Stomach (tissue), 9 donors: ENCODE measurements around the gene CPED1. TPM values are rescaled to one million over a fixed set of nuclear protein-coding genes. Genes with fewer than 3 reads are reported as not detected.

Experiments
- DNase-seq, 2 donors: peaks; one replicate each; pipeline versions ENCODE4 v3.0.0 to v3.0.0-alpha.2; 2013 to 2019
- H3K27ac ChIP-seq, 5 donors: fragments of 200-600 bp in 4 of 5; sonication (generic) in 4 of 5; one replicate each; pipeline ENCODE4 v1.5.1; 2013 to 2019; ENCODE audit warnings: mild to moderate bottlenecking in 1 of 5, moderate library complexity in 1 of 5
- H3K27me3 ChIP-seq, 3 donors: fragments of 200-600 bp; sonication (generic); one replicate each; pipeline ENCODE4 v1.5.1; 2017 to 2019; ENCODE audit warnings: mixed run types in 1 of 3
- H3K36me3 ChIP-seq, 4 donors: fragments of 200-600 bp; sonication (generic); 1 replicate in 3 of 4; 2 replicates in 1 of 4; pipeline ENCODE4 v1.5.1; 2016 to 2019
- H3K4me1 ChIP-seq, 4 donors: fragments of 200-600 bp; sonication (generic); one replicate each; pipeline ENCODE4 v1.5.1; 2016 to 2019
- H3K4me3 ChIP-seq, 4 donors: fragments of 200-600 bp; sonication (generic) in 3 of 4; one replicate each; pipeline ENCODE4 v1.5.1; 2016 to 2019; ENCODE audit warnings: mild to moderate bottlenecking in 1 of 4
- H3K9me3 ChIP-seq, 4 donors: fragments of 200-600 bp; sonication (generic); one replicate each; pipeline ENCODE4 v1.5.1; 2016 to 2019
- EP300 ChIP-seq: sonication (generic); formaldehyde crosslinking; IDR thresholded peaks from one replicate; pipeline ENCODE4 v1.6.1; 2017; ENCODE audit warnings: antibody characterized with exemption
- POLR2A ChIP-seq, 4 donors: fragments of 450-650 bp; IDR thresholded peaks; one replicate each; pipeline ENCODE4 v1.6.1; 2016; ENCODE audit warnings: antibody characterized with exemption in 4 of 4, control low read depth in 2 of 4, mild to moderate bottlenecking in 1 of 4, moderate library complexity in 1 of 4
- POLR2AphosphoS5 ChIP-seq, 3 donors: sonication (generic); formaldehyde crosslinking; IDR thresholded peaks; one replicate each; pipeline ENCODE4 v1.6.1; 2016; ENCODE audit warnings: antibody characterized with exemption in 3 of 3
- WGBS, 5 donors: extraction: QIAGEN DNeasy Blood & Tissue Kit in 3 of 5; methylation state at CpG; one replicate each; pipeline versions ENCODE4 v1.1.5 to v1.1.7; 2013 to 2018; 5-methylcytosine and 5-hydroxymethylcytosine counted together
- intact Hi-C: fragments of 100-400 bp; cut with DNase I; formaldehyde crosslinking; loops from one replicate; pipeline ENCODE4 v1.15.1; 2023; ENCODE audit warnings: low total_unique reads
- polyA plus RNA-seq, 3 donors: library from polyadenylated mRNA; stranded (reverse); fragments of 200-250 nt; gene quantifications; one replicate each; pipeline ENCODE4 v1.2.3, GENCODE V29; 2013
- total RNA-seq, 5 donors: library from RNA; depleted of rRNA; stranded (reverse); fragments of >200 nt; gene quantifications; one replicate each; pipeline versions ENCODE4 v1.1.0 to v1.2.3, GENCODE V29; 2014 to 2016
- TF ChIP-seq, protein P1 (sequence below), 7 experiments: fragments of 450-650 bp in 4 of 7; fragments of 200-600 bp in 3 of 7; sonication (generic) in 3 of 7; IDR thresholded peaks; one replicate each; pipeline ENCODE4 v1.5.1; 2016 to 2019; ENCODE audit warnings: antibody characterized with exemption in 7 of 7, control low read depth in 2 of 7, mild to moderate bottlenecking in 1 of 7
- donor health status: healthy with polysubstance abuse.
- donor health status: Bipolar disorder and iron deficiency.
- donor health status: healthy.

The CPED1 gene
- total and polyA plus RNA-seq, 8 donors: 3.0 to 58.7 (median 15.9) TPM

DNA sequence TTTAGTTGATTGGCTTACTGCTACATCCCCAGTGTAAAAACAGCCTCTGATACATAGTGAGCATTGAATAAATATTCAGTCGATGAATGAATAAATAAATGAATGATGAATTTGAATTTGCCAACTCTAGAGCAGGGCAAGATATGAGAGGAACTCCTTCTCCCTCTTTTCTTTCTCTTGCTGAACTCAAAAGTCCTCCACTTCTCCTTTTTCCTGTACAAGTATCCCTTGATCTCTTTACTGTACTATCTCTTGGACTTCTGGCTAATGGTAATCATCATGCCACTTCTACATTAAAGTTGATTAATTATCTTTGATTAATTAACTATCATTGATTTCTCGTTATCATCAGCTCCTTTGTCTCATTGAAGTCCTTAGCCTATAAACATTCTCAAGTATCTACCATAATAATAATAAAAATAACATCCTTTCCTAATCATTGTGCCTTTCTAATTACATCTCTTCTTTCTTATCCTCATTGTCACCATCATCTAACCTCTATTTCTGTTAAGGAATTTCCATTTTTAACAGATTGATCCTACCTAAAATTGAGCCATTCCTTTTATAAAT lies 10.6 kb downstream of the CPED1 start:
- no peak for DNase-seq
- Histone ChIP-seq H3K4me1 (peaks cover 4 to 62% (median 28%) of the 10 kb centered on the region in 4 donors), H3K36me3 (no peaks in the 10 kb centered on the region), H3K27me3 (no peaks in the 10 kb centered on the region), H3K27ac (peak overlapping the region in 4 of 5 donors; percentile 67 to 82 (median 72)), H3K9me3 (no peaks in the 10 kb centered on the region), H3K4me3 (no peak overlapping the region)
- TF ChIP-seq POLR2A (IDR thresholded peaks at IDR 0.05) (no peak), EP300 (no peak), POLR2AphosphoS5 (IDR thresholded peaks at IDR 0.05) (no peak)
- TF ChIP-seq, protein P1, sequence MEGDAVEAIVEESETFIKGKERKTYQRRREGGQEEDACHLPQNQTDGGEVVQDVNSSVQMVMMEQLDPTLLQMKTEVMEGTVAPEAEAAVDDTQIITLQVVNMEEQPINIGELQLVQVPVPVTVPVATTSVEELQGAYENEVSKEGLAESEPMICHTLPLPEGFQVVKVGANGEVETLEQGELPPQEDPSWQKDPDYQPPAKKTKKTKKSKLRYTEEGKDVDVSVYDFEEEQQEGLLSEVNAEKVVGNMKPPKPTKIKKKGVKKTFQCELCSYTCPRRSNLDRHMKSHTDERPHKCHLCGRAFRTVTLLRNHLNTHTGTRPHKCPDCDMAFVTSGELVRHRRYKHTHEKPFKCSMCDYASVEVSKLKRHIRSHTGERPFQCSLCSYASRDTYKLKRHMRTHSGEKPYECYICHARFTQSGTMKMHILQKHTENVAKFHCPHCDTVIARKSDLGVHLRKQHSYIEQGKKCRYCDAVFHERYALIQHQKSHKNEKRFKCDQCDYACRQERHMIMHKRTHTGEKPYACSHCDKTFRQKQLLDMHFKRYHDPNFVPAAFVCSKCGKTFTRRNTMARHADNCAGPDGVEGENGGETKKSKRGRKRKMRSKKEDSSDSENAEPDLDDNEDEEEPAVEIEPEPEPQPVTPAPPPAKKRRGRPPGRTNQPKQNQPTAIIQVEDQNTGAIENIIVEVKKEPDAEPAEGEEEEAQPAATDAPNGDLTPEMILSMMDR (IDR thresholded peaks at IDR 0.05): no peak
- 63 to 78% (median 72%) methylated on average over 2 of the region's 2 CpGs for WGBS, 5 donors
- intact Hi-C loops: no loop called here

DNA sequence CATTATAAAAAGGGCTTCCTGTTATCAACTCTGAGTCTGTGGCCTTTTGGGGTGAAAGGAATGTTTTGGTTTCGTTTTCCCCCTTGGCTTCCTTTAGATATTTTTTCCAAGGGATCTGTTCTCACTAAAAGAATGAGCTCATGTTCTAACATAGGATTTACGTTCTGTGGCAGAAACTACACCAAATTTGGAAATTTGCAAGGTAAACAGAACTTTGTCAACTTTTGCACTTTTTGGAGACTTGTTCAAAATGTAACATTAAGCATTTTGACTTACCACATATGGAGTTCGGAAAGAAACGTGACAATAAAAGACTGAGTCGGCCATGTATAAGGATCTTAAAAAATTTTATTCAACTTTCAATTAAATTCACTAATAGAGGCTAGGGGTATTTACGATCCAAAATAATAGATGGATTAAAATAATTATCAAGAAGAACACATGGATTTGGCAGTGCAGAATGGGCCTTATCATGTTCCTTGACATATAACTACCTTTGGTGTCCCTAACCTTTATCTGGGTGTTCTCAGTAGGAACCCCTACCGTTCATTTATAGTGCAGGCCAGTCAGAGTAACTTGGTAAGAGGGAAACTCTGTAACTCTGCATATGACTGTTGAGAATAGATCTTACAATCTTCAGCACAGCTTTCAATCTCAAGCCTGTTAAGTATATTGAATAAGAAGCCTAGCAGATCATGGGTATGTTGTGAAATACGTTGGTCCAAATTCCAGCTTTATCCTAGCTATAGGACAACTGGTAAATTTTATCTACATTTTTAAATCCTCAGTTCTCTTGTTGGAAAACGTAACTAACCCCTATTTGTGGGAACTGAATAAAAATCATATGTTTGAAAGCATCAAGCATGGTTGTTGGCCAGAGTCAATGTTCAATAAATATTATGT lies 11.8 kb downstream of the CPED1 start:
- Histone ChIP-seq H3K4me1 (peaks cover 4 to 64% (median 28%) of the 10 kb centered on the region in 4 donors), H3K27ac (peak overlapping the region in 4 of 5 donors; percentile 67 to 82 (median 72)), H3K4me3 (no peak overlapping the region), H3K9me3 (no peaks in the 10 kb centered on the region), H3K36me3 (no peaks in the 10 kb centered on the region), H3K27me3 (no peaks in the 10 kb centered on the region)
- TF ChIP-seq POLR2A (IDR thresholded peaks at IDR 0.05) (no peak), POLR2AphosphoS5 (IDR thresholded peaks at IDR 0.05) (peak in 2 of 3 donors; percentile 12 to 24)
- 55 to 70% (median 62%) methylated on average over 9 of the region's 9 CpGs for WGBS, 5 donors
- intact Hi-C loops: no loop called here
- peak in 1 of 2 donors; percentile 77 for DNase-seq

DNA sequence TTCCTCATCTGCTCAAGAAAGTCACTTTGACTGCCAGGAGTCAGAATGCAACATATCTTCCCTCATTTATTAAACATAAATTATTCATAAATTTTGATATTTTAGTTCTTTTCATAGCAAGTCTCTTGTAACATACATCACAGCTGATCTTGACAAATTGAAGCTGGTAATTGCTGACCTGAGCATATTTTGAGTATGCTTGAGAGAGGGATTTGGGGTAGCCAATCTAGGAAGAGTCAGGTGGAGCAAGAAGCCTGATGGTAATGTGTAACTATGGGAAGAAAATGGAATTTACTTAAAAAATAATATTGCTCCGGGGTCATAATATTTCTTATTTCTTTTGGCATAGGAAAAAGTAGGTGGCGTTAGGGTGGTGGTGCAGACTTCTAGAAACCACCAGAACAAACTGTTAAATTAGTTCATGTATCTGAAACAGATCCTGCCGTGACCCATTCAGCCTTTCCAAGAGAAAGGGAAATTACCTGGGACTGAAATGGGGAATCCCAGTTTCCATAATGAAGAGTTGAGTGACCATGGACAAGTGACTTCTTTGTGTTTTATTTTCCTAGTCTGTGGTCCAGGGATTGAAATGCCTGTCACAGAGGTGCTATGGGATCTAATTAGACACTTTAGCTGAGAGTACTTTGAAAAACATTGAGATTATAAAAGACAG lies 12.9 kb downstream of the CPED1 start:
- Histone ChIP-seq H3K4me3 (no peak overlapping the region), H3K36me3 (no peaks in the 10 kb centered on the region), H3K4me1 (peaks cover 4 to 55% (median 22%) of the 10 kb centered on the region in 4 donors), H3K9me3 (no peaks in the 10 kb centered on the region), H3K27me3 (no peaks in the 10 kb centered on the region), H3K27ac (peak overlapping the region in 4 of 5 donors; percentile 67 to 82 (median 72))
- intact Hi-C loops: no loop called here
- no peak for DNase-seq
- TF ChIP-seq EP300: no peak
- TF ChIP-seq POLR2A (IDR thresholded peaks at IDR 0.05): no peak
- TF ChIP-seq, protein P1 (IDR thresholded peaks at IDR 0.05): no peak
- TF ChIP-seq POLR2AphosphoS5 (IDR thresholded peaks at IDR 0.05): no peak
- 60 to 92% (median 77%) methylated on average over 3 of the region's 3 CpGs for WGBS, 5 donors

DNA sequence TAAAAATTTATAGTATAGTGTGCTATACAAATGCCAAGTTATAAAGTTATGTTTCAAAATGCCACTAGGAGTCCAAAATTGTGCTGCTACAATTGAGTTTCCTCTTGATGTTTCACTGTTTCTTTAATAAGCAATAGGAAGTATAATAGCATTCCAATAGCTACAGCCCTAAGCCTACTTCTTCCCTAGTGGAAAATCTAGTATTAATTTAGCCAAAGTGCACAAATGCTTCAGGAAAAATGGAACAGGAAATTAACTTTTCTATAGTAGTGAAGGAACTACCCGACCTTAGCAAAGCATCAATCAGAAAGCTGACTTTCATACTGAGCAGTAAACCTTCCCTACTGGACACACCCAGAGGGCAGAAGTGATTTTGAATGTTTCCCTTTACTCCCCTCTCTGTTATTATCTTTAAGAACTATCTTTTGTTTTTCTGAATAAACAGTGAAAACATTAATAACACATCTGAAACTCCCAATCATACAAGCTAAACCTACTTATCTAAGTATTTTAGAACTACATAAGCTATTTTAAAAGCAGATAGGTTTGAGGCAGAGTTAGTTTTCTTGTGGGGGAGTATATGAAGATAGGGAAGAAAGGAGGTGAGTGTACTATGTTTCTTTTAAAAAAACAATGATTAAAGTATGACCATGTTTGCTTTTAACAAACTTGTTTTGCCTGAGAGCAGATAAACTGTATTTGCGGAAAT lies 13.7 kb downstream of the CPED1 start:
- TF ChIP-seq POLR2A (IDR thresholded peaks at IDR 0.05) (no peak), POLR2AphosphoS5 (IDR thresholded peaks at IDR 0.05) (no peak), EP300 (no peak)
- TF ChIP-seq, protein P1 (IDR thresholded peaks at IDR 0.05): no peak
- no peaks in the 10 kb centered on the region for H3K9me3 ChIP-seq
- intact Hi-C loops: no loop called here
- H3K4me1 ChIP-seq: peaks cover 0 to 47% (median 23%) of the 10 kb centered on the region in 4 donors
- WGBS, 5 donors: 22 to 37% (median 25%) methylated on average over 2 of the region's 2 CpGs
- H3K4me3 ChIP-seq: no peak overlapping the region
- no peaks in the 10 kb centered on the region for H3K36me3 ChIP-seq
- no peak for DNase-seq
- no peaks in the 10 kb centered on the region for H3K27me3 ChIP-seq
- H3K27ac ChIP-seq: peak overlapping the region in 4 of 5 donors; percentile 16 to 82 (median 48)
